ENCODE measurements around the gene IL36RN.

IL36RN gene

GRCh38 chr2:113102133-113102532 is 43.1 kb downstream of the IL36RN start:
- DNase-seq (ENCODE audit: low spot score): no peak

DNA sequence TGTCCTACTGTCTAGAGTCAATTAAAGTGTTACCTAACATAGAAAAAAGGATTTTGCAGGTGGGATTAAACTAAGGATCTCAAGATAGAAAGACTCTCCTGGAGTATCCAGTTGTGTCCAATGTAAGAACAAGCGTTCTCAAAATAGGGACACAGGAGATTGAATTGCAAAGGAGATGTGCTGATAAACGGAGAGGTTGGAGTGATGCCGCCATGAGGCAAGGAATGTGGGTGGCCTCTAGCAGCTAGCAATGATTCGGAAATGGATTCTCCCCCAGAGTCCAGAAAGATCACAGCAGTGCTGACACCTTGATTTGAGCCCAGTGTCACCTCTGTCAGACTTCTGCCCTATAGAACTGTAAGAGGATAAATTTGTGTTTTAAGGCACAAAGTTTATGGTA is 44.3 kb downstream of the IL36RN start:
- DNase-seq (ENCODE audit: low spot score): no peak

DNA sequence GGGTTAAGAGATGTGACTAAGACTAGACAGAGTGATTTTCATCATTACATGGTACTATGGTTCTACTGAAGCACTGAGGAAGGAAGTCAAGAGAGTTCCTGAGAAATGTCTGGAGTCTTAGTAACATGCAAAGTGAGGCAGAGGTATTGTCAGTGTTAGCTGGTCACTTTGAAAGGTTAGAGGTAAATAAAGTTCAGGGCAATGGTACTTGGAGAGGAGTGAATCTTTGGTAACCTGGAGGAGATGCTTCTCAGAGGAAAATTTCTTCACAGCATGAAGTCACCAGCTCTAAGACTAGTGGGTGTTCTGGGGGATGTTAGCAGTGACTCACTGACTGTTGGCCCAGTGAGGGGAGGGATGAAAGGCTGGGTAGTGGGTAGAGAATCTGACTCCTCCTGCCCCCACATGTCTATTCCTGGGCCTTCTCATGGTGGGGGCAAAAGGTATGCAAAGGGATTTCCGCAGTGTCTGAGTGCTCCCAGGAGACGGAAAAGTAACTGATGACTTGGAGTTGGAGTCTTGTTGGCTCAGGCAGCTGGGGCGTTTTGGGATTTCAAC is 45.1 kb downstream of the IL36RN start:
- DNase-seq (ENCODE audit: low spot score): no peak

DNA sequence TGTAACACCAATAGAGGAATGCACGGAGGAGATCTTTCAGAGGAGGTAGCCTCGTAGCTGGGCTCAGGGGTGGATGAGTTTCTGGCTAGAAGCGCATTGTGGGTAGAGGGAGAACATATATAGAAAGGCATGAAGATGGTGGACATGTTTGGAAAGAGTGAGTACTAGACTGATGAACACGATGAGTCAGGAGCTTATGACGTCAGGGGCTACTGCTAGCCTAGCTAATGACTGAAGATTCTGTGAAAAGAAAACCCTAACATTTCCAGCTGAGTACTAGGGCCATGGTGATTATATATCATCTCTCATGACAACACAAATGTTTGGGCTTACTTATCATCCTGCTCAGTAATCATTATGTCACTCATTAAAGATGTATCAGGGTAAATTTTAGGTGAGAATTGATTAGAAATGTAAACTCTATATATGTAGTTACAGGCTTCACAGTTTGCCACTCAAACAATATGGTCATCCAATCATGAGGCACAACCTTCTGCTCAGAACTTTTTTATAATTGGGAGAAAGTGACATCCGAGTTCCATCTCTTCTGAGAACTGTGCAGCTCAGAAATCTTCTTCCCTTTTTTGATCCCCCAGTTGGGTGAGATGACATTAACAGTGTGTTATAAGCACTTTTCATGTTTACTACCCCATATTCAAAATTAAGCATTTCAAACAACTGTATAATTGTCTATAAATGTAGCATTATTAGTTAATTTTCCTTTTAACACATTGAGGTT is 46.2 kb downstream of the IL36RN start:
- no peak for DNase-seq (ENCODE audit: low spot score)

GRCh38 chr2:113111121-113111520 is 52.1 kb downstream of the IL36RN start:
- no peak for DNase-seq (ENCODE audit: low spot score)

DNA sequence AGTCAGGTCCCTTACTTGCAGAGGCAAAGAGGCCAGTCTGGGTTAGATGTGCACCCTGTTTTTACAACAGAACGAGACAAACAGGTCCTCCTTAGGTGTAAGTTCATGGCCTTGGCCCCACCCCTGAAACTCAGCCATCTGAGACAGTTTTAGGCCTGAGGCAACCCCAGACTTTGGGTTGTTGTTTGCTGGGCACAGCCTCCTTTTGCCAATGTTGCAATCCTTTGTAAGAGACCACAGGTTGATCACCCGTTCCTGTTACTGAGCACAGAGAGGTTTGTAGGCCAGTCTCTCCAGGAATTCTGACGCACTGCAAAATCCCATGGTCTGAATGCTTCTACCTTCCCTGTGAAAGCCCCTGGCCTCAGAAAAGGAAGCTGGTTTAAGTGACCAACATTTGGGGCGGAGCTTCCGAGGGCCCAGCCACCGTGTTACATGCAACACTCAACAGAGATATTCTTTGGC is 52.9 kb downstream of the IL36RN start:
- no peak for DNase-seq (ENCODE audit: low spot score)

- no peak for DNase-seq (ENCODE audit: low spot score)
These were observed 53.4 kb downstream of the IL36RN start for GRCh38 chr2:113112441-113112840.

- no peak for DNase-seq (ENCODE audit: low spot score)
These were observed 53.9 kb downstream of the IL36RN start for GRCh38 chr2:113112871-113113270.

- no peak for DNase-seq (ENCODE audit: low spot score)
These were observed 54.8 kb downstream of the IL36RN start for GRCh38 chr2:113113807-113114206.

Data from cerebellar cortex (tissue), 1 donor.